Lower leg skin (tissue), 3 donors: ENCODE data around the gene SETD5.

Experiments
- CTCF ChIP-seq, 3 donors: fragments of 450-650 bp; IDR thresholded peaks; one replicate each; pipeline ENCODE4 v1.5.1; 2016; ENCODE audit warnings: antibody characterized with exemption in 3 of 3, mild to moderate bottlenecking in 3 of 3, moderate library complexity in 2 of 3
- POLR2A ChIP-seq, 2 donors: fragments of 450-650 bp; IDR thresholded peaks; one replicate each; pipeline ENCODE4 v1.6.1; 2016 to 2017; ENCODE audit warnings: antibody characterized with exemption in 2 of 2, mild to moderate bottlenecking in 1 of 2, moderate library complexity in 1 of 2

- TF ChIP-seq CTCF (IDR thresholded peaks at IDR 0.05) (no peak), POLR2A (IDR thresholded peaks at IDR 0.05) (no peak)
These were observed 8.3 kb downstream of the SETD5 start for GRCh38 chr3:9405756-9406155.
